Neural progenitor cell (in vitro differentiated cells): Measurements from ENCODE around the gene IQSEC3. TPM values are rescaled to one million over a fixed set of nuclear protein-coding genes. Genes with fewer than 3 reads are reported as not detected.

Experiments used
- DNase-seq: peaks from one replicate; pipeline ENCODE4 v3.0.0-alpha.2; 2016; ENCODE audit warnings: low spot score
- H2AFZ ChIP-seq: fragments of 200-600 bp; sonication (generic); replicated peaks from 2 replicates; pipeline ENCODE4 v1.6.1; 2016; ENCODE audit warnings: antibody characterized with exemption
- H3F3A ChIP-seq: fragments of 200-600 bp; sonication (generic); 2 replicates; pipeline ENCODE4 v1.6.1; 2016; ENCODE audit warnings: antibody characterized with exemption, low read depth
- H3K27ac ChIP-seq: fragments of 200-600 bp; sonication (generic); 2 replicates; pipeline ENCODE4 v1.5.1; 2016; ENCODE audit warnings: mild to moderate bottlenecking
- H3K27me3 ChIP-seq: fragments of 200-600 bp; sonication (generic); 2 replicates; pipeline ENCODE4 v1.6.1; 2016; ENCODE audit warnings: mild to moderate bottlenecking, moderate library complexity
- H3K36me3 ChIP-seq: fragments of 200-600 bp; sonication (generic); 2 replicates; pipeline ENCODE4 v1.5.1; 2016
- H3K4me1 ChIP-seq: fragments of 200-600 bp; sonication (generic); 2 replicates; pipeline ENCODE4 v1.6.1; 2016; ENCODE audit warnings: mixed run types
- H3K4me2 ChIP-seq: fragments of 200-600 bp; sonication (generic); 2 replicates; pipeline ENCODE4 v1.6.1; 2016
- H3K4me3 ChIP-seq: fragments of 200-600 bp; sonication (generic); 2 replicates; pipeline ENCODE4 v1.5.1; 2016
- H3K79me2 ChIP-seq: fragments of 200-600 bp; sonication (generic); 2 replicates; pipeline ENCODE4 v1.6.1; 2016; ENCODE audit warnings: low read depth
- H3K9ac ChIP-seq: fragments of 200-600 bp; sonication (generic); 2 replicates; pipeline ENCODE4 v1.6.1; 2016
- H3K9me3 ChIP-seq: fragments of 200-600 bp; sonication (generic); 2 replicates; pipeline ENCODE4 v1.5.1; 2016; ENCODE audit warnings: low read depth
- H4K20me1 ChIP-seq: fragments of 200-600 bp; sonication (generic); 2 replicates; pipeline ENCODE4 v1.6.1; 2016; ENCODE audit warnings: low read depth
- H3K27ac Mint-ChIP-seq: 3 replicates; pipeline ENCODE4 v1.8.0; 2021; ENCODE audit warnings: mixed read lengths
- H3K27me3 Mint-ChIP-seq: 2 replicates; pipeline ENCODE4 v1.8.0; 2022; ENCODE audit warnings: low read depth, mild to moderate bottlenecking, inconsistent platforms, moderate library complexity, mixed read lengths; ENCODE audit not compliant: insufficient read depth
- H3K36me3 Mint-ChIP-seq: 3 replicates; pipeline ENCODE4 v1.8.0; 2021; ENCODE audit warnings: mixed read lengths
- H3K4me1 Mint-ChIP-seq: 3 replicates; pipeline ENCODE4 v1.8.0; 2021; ENCODE audit warnings: mixed read lengths
- H3K4me3 Mint-ChIP-seq: 3 replicates; pipeline ENCODE4 v1.8.0; 2021; ENCODE audit warnings: mild to moderate bottlenecking, moderate library complexity, mixed read lengths
- H3K9me3 Mint-ChIP-seq: 3 replicates; pipeline ENCODE4 v1.8.0; 2020; ENCODE audit warnings: mixed read lengths
- CTCF ChIP-seq: fragments of 200-600 bp; sonication (generic); IDR thresholded peaks from 2 replicates; pipeline ENCODE4 v1.5.1; 2017; ENCODE audit warnings: antibody characterized with exemption, mild to moderate bottlenecking
- EZH2 ChIP-seq: fragments of 200-600 bp; sonication (generic); IDR thresholded peaks from 2 replicates; pipeline ENCODE4 v1.6.1; 2017; ENCODE audit warnings: antibody characterized with exemption, mild to moderate bottlenecking, moderate library complexity
- EZH2phosphoT487 ChIP-seq: fragments of 200-600 bp; sonication (generic); IDR thresholded peaks from 2 replicates; pipeline ENCODE4 v1.6.1; 2017; ENCODE audit warnings: antibody characterized with exemption
- total RNA-seq: library from RNA; depleted of rRNA; stranded (reverse); fragments of >200 nt; gene quantifications from 2 replicates; pipeline ENCODE4 v1.2.3, GENCODE V29; 2015; ENCODE audit warnings: low replicate concordance

Gene IQSEC3
- total RNA-seq, 1 donor from 2014 or later, result 0.09 TPM

- H3K9ac ChIP-seq, result no peak overlapping the region
- H4K20me1 ChIP-seq, result no peaks in the 10 kb centered on the region
- H3K4me1 ChIP-seq, result peaks cover 45% of the 10 kb centered on the region
- TF ChIP-seq EZH2, result no peak
- no peak for TF ChIP-seq EZH2phosphoT487
- TF ChIP-seq CTCF, result no peak
- Mint-ChIP-seq H3K9me3 (no peaks in the 10 kb centered on the region), H3K27ac (peak overlapping the region; percentile 68), H3K4me1 (peaks cover 46% of the 10 kb centered on the region), H3K36me3 (no peaks in the 10 kb centered on the region), H3K4me3 (no peak overlapping the region), H3K27me3 (peaks cover 16% of the 10 kb centered on the region)
- H3K4me3 ChIP-seq, result no peak overlapping the region
- no peak overlapping the region for H2AFZ ChIP-seq
- H3K9me3 ChIP-seq, result no peaks in the 10 kb centered on the region
- DNase-seq, result no peak
- H3K27ac ChIP-seq, result no peak overlapping the region
- no peaks in the 10 kb centered on the region for H3K36me3 ChIP-seq
- no peaks in the 10 kb centered on the region for H3K79me2 ChIP-seq
- H3K27me3 ChIP-seq, result peaks cover 15% of the 10 kb centered on the region
- H3F3A ChIP-seq, result peaks cover 9% of the 10 kb centered on the region
- no peak overlapping the region for H3K4me2 ChIP-seq
Measured at GRCh38 chr12:145369-145960, 78.9 kb downstream of the IQSEC3 start.

- Histone ChIP-seq H3K4me3 (no peak overlapping the region), H3K27me3 (no peaks in the 10 kb centered on the region), H4K20me1 (no peaks in the 10 kb centered on the region), H3K4me2 (no peak overlapping the region), H3K79me2 (no peaks in the 10 kb centered on the region), H3K36me3 (no peaks in the 10 kb centered on the region), H2AFZ (no peak overlapping the region), H3K9me3 (no peaks in the 10 kb centered on the region), H3F3A (peaks cover 7% of the 10 kb centered on the region), H3K4me1 (peaks cover 29% of the 10 kb centered on the region), H3K9ac (no peak overlapping the region), H3K27ac (no peak overlapping the region)
- no peak for DNase-seq
- Mint-ChIP-seq H3K27me3 (peaks cover 12% of the 10 kb centered on the region), H3K4me3 (no peak overlapping the region), H3K4me1 (peaks cover 38% of the 10 kb centered on the region), H3K36me3 (no peaks in the 10 kb centered on the region), H3K27ac (no peak overlapping the region), H3K9me3 (no peaks in the 10 kb centered on the region)
- TF ChIP-seq EZH2 (no peak), CTCF (no peak), EZH2phosphoT487 (no peak)
Measured at GRCh38 chr12:147242-147641, 80.7 kb downstream of the IQSEC3 start.

GRCh38 chr12:148676-149416 lies 82.3 kb downstream of the IQSEC3 start:
- peaks cover 40% of the 10 kb centered on the region for H3K4me1 Mint-ChIP-seq
- Histone ChIP-seq H3K4me2 (no peak overlapping the region), H4K20me1 (no peaks in the 10 kb centered on the region), H3K36me3 (no peaks in the 10 kb centered on the region), H3K4me1 (peaks cover 21% of the 10 kb centered on the region), H3K9ac (no peak overlapping the region), H3K9me3 (no peaks in the 10 kb centered on the region), H3K4me3 (no peak overlapping the region), H3F3A (no peaks in the 10 kb centered on the region), H2AFZ (no peak overlapping the region), H3K27ac (no peak overlapping the region), H3K27me3 (no peaks in the 10 kb centered on the region), H3K79me2 (no peaks in the 10 kb centered on the region)
- no peak overlapping the region for H3K4me3 Mint-ChIP-seq
- H3K27me3 Mint-ChIP-seq, result peaks cover 12% of the 10 kb centered on the region
- TF ChIP-seq EZH2, result no peak
- no peak for TF ChIP-seq EZH2phosphoT487
- no peak for TF ChIP-seq CTCF
- DNase-seq, result no peak
- no peaks in the 10 kb centered on the region for H3K9me3 Mint-ChIP-seq
- no peak overlapping the region for H3K27ac Mint-ChIP-seq
- H3K36me3 Mint-ChIP-seq, result no peaks in the 10 kb centered on the region
